HG02571 (cell line): ENCODE results near the gene COX6B1.
"Not testable (repeated sequence)": the region's sequence is repeated elsewhere in the genome, so short reads cannot be mapped to it uniquely, and the experiment has no call there.

Experiments used
- ATAC-seq: cut with Tn5 transposase; IDR thresholded peaks from one replicate; pipeline ENCODE4 v1.9.1; 2021; ENCODE audit warnings: mild to moderate bottlenecking, moderate library complexity; ENCODE audit not compliant: unreplicated experiment

The COX6B1 gene

DNA sequence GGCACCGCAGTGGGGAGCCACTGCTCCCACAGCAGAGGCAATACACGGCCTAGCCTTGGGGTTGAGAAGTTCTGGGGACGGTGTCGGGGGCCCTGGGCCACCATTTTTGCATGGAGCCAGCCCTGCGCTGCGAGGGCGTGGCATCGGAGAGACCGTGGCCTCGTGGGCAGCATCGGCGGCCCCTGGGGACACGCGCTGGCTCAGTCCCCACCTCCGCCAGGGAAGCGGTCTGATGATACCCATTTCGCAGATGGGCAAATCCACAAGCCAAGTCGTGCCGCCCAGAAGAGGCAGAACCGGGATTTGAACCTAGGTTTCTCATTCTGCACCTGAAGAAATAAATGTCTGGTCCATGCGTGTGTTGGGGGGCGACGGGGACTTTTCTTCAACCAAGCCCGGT, 17.0 kb downstream of the COX6B1 start:
- ATAC-seq: no peak

DNA sequence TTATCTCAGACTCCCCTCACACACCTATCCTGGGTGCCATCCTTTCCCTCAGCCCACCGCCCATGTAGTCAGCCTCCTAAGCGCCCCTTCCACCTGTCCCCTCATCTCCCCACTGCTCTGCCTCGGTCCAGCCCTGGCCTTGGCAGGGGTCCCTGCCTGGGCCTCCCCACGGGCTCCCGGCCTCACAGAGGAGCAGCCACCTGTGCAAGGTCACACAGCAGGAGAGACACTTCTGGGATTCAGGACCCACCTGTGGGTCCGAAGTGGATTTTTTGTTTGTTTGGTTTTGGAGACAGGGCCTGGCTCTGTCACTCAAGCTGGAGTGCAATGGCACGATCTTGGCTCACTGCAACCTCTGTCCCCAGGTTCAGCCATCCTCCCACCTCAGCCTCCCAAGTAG, 17.5 kb downstream of the COX6B1 start:
- no peak for ATAC-seq

DNA sequence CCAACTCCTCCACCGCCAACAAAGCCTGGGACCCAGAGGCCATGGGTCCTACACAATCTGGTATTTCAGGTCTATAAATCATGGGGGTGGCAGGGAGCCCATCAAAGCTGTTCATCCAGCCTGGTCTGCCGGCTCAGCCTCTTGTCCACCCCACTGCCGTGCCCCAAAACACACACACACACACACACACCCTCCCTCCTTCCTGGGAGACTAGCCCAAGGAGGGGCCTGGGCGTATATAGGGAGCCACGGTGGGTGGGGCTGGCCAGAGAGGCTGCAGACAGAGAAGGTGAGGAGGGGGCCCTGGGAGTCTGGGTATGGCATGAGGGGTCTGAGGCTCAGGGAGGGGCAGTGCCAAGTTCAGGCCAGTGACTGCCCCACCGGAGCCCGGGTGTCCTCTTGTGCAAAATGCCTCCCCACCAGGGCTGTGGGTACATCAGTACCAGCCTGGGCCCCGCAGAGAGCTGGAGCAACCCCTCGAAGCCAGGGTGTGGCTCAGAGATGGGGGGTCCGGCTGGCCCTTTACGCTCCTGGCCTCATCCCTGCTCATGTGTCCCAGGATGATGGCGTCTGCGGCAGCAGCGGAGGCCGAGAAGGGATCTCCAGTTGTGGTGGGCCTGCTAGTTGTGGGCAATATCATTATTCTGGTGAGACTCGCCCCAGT, 18.3 kb downstream of the COX6B1 start, which contains the start of gene UPK1A:
Gene UPK1A, plus strand, starts transcription at position 267 of the 663 bp plus-strand sequence. Its CDS starts 296 bp downstream, at position 563.
- ATAC-seq: no peak

DNA sequence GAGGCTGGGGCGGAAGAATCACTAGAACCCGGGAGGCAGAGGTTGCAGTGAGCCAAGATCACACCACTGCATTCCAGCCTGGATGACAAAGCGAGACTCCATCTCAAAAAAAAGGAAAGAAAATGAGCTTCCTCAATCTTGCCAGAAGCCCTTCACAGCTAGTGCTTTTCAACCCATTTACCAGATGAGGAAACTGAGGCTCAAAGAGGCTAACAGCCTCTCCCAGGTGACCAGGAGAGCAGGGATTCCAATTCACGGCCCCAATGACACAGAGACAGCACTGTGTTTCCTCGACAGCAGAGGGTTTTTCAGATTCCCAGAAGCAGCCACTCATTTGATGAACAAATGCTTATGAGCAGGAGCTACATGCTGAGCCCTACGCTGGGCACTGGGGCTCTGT, 21.4 kb downstream of the COX6B1 start:
- no peak for ATAC-seq

DNA sequence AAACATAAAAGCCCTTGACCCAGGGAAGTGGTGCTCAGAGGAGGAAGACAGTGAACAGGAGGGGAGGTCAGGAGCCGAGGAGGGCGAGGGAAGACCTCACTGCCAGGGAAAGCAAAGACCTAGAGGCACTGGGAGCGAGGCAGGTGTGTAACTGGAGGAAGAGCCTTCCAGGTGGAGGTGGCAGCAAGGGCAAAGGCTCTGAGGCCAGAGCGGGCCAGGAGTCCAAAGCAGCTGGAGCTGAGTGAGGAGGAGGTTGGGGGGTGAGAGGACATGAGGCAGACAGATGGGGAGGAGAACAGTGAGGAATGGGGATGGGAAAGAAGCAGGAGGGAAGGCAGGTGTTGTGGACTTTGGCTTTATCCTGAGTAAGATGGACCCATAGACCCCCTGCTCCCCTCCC, 21.9 kb downstream of the COX6B1 start:
- no peak for ATAC-seq

DNA sequence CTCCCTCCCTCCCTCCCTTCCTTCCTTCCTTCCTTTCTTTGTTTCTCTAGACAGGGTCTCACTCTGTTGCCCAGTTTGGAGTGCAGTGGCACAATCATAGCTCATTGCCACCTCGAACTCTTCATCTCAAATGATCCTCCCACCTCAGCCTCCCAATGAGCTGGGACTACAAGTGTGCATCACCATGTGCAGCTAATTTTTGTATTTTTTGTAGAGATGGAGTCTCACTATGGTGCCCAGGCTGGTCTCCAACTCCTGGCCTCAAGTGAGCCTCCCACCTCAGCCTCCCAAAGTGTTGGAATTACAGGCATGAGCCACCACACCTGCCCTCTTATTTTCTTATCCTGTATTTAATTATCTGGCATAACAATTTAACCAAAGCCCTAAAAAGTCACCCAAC, 22.6 kb downstream of the COX6B1 start:
- no peak for ATAC-seq

DNA sequence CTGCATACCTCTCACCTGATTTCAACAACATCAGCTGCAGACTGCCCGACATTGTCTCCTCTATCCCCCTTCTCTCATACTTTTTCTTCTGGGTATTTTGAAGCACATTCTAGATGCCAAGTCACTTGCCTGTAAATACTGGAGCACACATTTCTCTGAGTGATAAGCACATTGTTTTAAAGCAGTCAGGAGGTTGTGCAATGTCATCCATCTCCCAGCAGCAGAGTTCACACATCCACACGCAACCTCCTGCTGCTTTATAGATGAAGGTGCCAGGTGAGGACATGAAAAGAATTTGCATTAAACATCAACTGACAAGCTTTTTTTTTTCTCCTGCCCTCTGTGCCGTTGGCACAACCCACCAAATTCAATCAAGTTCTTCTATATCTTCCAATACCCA, 23.7 kb downstream of the COX6B1 start:
- ATAC-seq: no peak

DNA sequence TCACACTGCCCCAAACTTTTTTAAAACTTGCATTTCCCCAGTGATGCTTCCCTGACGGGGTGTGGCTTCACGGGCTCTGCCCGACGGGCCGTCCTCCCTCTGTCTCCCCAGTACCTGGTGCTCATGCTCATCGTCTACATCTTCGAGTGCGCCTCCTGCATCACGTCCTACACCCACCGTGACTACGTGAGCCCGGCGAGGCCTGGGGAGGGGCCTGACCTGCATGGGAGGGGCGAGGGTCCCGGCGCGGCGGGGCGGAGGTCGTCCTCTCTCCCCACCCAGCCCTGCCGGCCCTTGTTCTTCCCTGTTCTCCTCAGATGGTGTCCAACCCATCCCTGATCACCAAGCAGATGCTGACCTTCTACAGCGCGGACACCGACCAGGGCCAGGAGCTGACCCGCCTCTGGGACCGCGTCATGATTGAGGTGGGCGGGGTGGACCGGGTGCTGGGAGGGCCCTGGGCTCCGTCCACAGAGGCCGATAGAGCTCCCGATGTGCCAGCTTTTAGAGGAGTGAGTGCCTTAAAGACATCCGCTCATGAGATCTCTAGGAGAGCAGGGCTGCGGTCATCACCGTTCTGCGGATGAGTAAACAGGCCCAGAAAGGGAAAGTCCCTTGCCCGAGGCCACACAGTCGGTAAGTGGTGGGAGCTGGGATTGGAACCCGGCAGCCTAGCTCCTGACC, 25.1 kb downstream of the COX6B1 start:
- no peak for ATAC-seq

DNA sequence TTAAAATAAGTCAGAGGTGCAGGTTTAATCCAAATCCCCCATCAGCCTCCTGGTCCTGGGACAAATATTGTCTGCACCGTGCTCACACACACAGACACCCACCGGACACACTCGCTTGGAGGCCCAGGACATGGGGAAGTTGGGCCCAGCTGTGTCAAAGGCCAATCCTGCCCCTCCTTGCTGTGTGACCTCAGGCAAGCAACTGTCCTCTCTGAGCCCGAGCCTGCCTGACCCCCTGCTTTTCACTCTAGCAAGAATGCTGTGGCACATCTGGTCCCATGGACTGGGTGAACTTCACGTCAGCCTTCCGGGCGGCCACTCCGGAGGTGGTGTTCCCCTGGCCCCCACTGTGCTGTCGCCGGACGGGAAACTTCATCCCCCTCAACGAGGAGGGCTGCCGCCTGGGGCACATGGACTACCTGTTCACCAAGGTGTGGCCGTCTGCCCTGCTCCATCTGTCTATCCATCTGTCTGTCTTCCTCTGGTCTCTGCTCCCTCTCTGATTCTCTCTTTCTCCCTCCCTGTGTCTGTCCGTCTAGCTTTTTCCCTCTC, 27.5 kb downstream of the COX6B1 start:
- no peak for ATAC-seq

DNA sequence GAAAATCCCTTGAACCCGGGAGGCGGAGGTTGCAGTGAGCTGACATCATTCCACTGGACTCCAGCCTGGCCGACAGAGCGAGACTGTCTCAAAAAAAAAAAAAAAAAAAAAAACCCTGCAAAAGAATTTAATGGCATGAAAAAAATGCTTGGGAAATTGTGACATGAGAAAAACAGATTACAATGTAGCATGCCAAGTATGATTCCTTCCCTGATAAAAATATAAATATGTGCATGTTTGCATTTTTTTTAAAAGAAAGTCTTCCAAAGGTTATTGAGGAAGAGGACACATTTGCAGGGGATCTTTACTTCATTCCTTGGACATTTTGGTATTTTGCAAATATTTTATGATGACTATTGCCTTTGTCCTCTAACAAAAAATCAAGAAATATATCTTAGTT, 41.7 kb downstream of the COX6B1 start:
- no peak for ATAC-seq

DNA sequence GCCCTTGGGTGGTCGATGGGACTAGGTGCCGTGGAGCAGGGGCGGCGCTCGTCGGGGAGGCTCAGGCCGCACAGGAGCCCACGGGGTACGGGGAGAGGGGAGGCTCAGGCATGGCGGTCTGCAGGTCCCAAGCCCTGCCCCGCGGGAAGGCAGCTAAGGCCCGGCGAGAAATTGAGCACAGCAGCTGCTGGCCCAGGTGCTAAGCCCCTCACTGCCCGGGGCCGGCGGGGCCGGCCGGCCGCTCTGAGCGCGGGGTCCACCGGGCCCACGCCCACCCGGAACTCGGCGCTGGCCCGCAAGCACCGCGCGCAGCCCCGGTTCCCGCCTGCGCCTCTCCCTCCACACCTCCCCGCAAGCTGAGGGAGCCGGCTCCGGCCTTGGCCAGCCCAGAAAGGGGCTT, 43.0 kb downstream of the COX6B1 start:
- not testable (repeated sequence) for ATAC-seq

DNA sequence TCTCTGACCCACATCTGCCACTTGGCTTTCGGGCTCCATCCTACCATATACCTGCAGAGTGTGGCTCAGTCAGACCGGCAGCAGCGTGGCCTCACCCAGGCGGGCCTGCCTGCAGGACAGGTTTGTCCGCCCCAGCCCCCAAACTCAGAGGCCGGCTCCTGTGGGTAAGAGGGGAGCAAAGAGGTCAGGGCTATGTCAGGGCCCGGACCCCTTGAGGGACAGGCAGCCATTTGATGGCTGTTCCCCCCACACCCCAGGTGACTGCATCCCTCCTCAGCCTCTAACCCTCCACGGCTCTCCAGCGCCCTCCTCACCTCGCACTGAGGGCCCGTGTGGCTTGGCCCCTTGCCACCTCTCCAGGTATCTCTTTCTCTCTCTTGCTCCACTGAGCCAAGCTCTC, 43.9 kb downstream of the COX6B1 start:
- no peak for ATAC-seq

DNA sequence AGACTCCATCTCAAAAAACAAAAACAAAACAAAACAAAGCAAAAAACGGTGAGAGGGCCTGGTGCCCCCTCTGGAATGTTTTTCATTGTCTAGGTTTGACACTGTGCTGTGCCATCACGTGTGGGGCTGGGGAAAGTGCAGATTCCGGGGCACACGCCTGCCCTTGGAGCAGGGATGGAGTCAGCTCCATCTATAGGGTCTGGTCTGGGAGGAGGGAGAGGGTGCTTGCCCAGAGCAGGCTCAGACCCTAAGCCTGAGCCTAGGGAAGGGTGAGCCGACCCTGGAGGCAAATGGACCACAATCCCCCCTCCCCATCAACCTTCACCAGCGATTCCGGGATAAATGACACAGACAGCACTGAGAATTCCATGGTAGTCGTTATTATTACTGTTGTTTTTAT, 45.3 kb downstream of the COX6B1 start:
- no peak for ATAC-seq

DNA sequence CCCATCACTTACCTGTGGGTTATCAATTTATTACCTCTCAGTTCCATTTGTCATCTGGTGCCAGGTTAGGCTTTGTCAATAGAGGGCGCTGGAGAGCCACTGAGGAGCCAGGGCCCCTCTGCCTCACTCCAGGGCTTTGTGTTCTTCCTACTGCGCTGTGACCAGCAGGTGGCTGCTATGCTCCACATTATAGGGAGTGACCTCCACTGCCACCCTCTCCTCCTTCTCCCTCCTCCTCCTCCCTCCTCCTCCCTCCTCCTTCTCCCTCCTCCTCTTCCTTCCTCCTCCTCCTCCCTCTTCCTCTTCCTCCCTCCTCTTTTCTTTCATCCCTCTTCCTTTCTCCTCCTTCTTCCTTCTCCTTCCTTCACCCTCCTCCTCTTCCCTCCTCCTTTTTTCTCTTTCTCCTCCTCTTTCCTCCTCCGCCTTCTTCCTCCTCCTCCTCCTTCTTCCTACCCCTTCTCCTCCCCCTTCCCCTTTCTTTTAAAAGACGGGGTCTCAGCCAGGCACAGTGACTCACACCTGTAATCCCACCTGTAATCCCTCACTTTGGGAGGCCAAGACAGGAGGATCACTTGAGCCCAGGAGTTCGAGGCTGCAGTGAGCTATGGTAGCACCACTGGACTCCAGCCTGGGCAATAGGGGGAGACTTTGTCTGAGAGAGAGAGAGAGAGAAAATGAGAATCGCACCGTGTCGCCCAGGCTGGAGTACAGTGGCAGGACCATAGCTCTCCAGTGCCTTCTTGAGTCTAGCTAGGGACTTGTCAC, 45.9 kb downstream of the COX6B1 start:
- peak; percentile 78 for ATAC-seq

DNA sequence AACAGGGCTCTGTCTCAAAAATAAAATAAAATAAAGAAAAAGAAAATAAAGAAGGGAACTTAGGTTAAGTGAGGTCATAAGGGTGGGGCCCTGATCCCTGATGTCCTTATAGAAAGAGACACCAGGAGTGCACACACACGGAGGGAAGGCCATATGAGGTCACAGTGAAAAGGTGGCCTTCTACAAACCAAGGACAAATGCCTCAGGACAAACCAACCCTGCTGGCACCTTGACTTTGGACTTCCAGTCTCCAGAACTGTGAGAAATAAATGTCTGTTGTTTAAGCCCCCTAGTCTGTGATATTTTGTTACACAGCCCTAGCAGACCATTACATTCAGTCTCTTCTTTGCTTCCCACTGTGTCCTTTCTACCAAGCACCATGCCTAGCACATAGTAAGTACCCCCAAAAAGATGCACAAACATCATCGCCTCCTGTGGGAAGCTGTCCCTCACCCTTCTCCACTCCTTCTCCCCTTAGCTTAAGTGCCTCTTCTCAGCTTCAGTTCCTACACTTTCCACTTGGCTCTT, 47.8 kb downstream of the COX6B1 start:
- no peak for ATAC-seq

DNA sequence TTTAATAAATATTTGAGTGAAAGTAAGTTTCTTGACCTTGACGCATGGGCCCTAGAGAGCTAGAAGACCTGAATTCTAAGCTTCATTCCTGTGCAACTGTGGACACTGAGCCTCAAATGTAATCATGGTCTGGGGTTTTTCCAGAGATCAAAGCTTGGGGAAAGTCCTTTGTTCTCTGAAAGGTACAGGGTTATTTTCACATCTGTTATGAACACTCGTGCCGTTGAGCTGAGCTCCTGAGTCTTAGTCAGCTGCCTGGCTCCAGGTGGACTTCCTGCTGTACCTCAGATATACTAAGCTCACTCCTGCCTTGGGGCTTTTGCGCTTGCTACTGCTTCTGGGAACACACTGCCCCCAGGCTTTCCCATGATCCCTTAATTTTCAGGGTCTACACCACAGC, 48.7 kb downstream of the COX6B1 start:
- ATAC-seq: no peak

DNA sequence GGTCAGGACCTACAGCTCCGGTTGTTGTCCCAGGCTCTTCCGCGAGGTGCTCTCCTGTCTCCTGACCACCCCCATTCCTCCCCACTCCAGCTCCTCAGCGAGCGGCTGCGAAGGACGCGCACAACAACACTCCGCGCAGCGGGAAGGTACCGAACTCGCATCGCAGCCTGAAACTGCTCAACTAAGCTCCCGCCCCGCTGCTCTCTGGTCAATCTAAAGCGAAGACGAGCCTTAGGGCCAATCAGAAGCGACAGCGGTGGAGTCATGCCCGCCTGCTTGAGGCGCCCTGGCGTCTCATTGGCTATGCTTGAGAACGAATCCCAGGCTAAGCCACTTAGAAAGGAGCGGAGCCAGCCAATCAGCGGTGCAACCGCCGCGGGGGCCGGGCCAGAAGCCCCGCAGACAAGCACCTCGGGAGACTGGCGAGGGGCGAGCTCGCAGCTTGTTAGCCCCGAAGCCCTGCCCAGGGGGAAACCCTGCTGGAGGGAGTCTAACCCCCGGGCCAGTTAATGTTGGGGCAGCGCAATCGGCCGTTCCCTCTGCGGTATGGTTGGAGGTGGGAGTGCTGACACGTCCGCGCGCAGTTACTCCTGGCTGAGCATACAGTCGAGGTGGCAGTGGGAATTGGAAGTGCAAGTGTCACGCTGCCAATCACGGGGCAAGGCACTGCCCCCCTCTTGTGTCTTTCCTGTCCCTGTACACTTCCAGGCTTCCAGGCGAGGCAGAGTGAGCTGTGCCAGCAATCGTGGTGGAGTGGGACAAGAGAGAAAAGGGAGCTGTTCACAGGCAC, 54.3 kb downstream of the COX6B1 start:
- peak; percentile 97 for ATAC-seq

DNA sequence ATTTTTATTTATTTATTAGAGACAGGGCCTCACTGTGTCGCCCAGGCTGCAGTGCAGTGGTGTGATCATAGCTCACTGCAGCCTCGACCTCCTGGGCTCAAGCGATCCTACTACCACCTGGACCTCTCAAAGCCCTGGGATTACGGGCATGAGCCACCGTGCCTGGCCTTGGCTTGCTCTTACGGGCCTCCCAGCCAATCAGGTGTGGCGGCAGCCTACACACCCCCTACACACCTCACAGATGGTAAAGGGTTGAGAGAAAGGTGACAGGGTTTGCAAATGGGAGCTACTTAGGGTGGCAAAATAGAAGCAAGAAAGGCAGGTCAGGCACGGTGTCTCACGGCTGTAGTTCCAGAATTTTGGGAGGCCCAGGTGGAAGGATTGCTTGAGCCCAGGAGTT, 55.2 kb downstream of the COX6B1 start:
- no peak for ATAC-seq

DNA sequence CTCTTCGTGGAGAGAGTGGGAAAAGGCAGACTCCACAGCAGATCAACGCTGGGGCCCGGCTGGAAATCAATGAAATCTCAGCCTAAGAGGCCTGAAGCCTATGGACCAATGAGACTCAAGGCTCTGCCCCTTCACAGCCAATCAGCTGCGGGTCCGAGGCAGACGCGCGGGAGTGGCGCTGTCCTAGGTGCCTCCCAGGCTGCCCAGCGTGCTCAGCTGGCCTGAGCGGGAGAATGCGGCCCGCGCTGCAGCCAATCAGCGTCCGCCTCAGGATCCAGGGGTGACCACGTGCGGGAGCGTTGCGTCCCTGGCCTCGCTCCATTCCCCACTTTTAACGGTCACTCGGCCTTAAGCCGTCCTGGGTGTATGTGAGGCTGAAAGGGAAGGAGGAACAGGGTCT, 56.1 kb downstream of the COX6B1 start, which contains the start of gene ZBTB32:
Gene ZBTB32, plus strand, starts transcription at position 341 of the 400 bp plus-strand sequence. CDS start 10,069 bp downstream, outside the sequence.
- ATAC-seq: no peak
